Lower leg skin (tissue), 3 donors: ENCODE results near the gene MYO3A.

ENCODE experiments used
- POLR2A ChIP-seq, 2 donors: fragments of 450-650 bp; IDR thresholded peaks; one replicate each; pipeline ENCODE4 v1.6.1; 2016 to 2017; ENCODE audit warnings: antibody characterized with exemption in 2 of 2, mild to moderate bottlenecking in 1 of 2, moderate library complexity in 1 of 2
- TF ChIP-seq, protein P1 (sequence below), 3 donors: fragments of 450-650 bp; IDR thresholded peaks; one replicate each; pipeline ENCODE4 v1.5.1; 2016; ENCODE audit warnings: antibody characterized with exemption in 3 of 3, mild to moderate bottlenecking in 3 of 3, moderate library complexity in 2 of 3

DNA sequence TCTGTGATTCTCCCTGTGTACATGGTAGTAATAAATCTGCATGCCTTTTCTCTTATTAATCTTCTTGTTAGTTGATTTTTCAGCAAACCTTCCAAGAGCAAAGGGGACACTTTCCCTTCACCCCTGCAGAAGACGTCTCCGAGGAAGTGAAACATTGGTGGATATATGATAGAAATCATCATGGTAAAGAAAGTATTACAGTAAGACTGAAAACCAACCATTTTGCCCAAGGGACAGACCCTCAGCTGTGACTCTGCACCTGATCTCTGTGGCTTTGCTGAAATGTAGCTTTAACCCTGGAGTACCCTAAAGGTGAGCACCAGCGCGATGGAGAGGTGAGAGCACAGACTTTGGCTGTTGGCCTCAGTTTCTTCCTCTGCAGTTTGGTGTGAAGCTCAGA, 32.8 kb upstream of the MYO3A start:
- TF ChIP-seq, protein P1, sequence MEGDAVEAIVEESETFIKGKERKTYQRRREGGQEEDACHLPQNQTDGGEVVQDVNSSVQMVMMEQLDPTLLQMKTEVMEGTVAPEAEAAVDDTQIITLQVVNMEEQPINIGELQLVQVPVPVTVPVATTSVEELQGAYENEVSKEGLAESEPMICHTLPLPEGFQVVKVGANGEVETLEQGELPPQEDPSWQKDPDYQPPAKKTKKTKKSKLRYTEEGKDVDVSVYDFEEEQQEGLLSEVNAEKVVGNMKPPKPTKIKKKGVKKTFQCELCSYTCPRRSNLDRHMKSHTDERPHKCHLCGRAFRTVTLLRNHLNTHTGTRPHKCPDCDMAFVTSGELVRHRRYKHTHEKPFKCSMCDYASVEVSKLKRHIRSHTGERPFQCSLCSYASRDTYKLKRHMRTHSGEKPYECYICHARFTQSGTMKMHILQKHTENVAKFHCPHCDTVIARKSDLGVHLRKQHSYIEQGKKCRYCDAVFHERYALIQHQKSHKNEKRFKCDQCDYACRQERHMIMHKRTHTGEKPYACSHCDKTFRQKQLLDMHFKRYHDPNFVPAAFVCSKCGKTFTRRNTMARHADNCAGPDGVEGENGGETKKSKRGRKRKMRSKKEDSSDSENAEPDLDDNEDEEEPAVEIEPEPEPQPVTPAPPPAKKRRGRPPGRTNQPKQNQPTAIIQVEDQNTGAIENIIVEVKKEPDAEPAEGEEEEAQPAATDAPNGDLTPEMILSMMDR (IDR thresholded peaks at IDR 0.05), result no peak
- TF ChIP-seq POLR2A (IDR thresholded peaks at IDR 0.05), result no peak
